CD4-positive, alpha-beta T cell (primary cell): ENCODE data around the gene KIF25. TPM values are rescaled to one million over a fixed set of nuclear protein-coding genes. Genes with fewer than 3 reads are reported as not detected.

Experiments used
- ATAC-seq: fragments of 200-7000 bp; cut with Tn5 transposase; one replicate; pipeline ENCODE4 v1.10.0; 2022; ENCODE audit warnings: mild to moderate bottlenecking; ENCODE audit not compliant: poor library complexity
- CTCF ChIA-PET: fragments of 350-600 bp; sonication (Branson Sonifier 250); formaldehyde crosslinking; loops from one replicate; lab custom pipeline; 2021; ENCODE audit warnings: antibody characterized with exemption, inconsistent platforms; lab: Charles Lee
- POLR2A ChIA-PET: fragments of 350-600 bp; sonication (Branson Sonifier 250); formaldehyde crosslinking; loops from one replicate; lab custom pipeline; 2021; ENCODE audit warnings: antibody characterized with exemption, inconsistent platforms; lab: Charles Lee
- DNase-seq, 14 experiments: peaks; one replicate each; pipeline ENCODE4 v3.0.0-alpha.2; 2013 to 2020; ENCODE audit warnings: mixed read lengths in 2 of 14
- H3K27ac ChIP-seq, 2 donors: one replicate each; pipeline versions ENCODE4 v1.5.1 to v1.7.0; 2013; ENCODE audit warnings: low read length in 2 of 2, low read depth in 1 of 2, mild to moderate bottlenecking in 1 of 2
- H3K27me3 ChIP-seq, 2 experiments: 1 replicate in 1 of 2; 2 replicates in 1 of 2; pipeline versions ENCODE4 v1.6.1 to v1.7.0; 2013; ENCODE audit warnings: low read length in 2 of 2, control low read depth in 1 of 2, mild to moderate bottlenecking in 1 of 2, moderate library complexity in 1 of 2; ENCODE audit not compliant: insufficient read depth in 2 of 2, control insufficient read depth in 1 of 2
- H3K36me3 ChIP-seq: one replicate; pipeline ENCODE4 v1.6.1; 2013; ENCODE audit warnings: low read length, control low read depth; ENCODE audit not compliant: insufficient read depth
- H3K4me1 ChIP-seq: one replicate; pipeline ENCODE4 v1.6.1; 2013; ENCODE audit warnings: low read length, control low read depth; ENCODE audit not compliant: insufficient read depth
- H3K4me3 ChIP-seq: one replicate; pipeline ENCODE4 v1.5.1; 2013; ENCODE audit warnings: mild to moderate bottlenecking, low read length, moderate library complexity
- H3K9me3 ChIP-seq, 2 experiments: 1 replicate in 1 of 2; 2 replicates in 1 of 2; pipeline versions ENCODE4 v1.6.1 to v1.7.0; 2013; ENCODE audit warnings: low read length in 2 of 2, mild to moderate bottlenecking in 2 of 2, control low read depth in 1 of 2, moderate library complexity in 1 of 2; ENCODE audit not compliant: control insufficient read depth in 1 of 2, insufficient read depth in 1 of 2
- H3K27ac Mint-ChIP-seq: one replicate; pipeline ENCODE4 v1.8.0; 2020; ENCODE audit warnings: mixed read lengths
- H3K27me3 Mint-ChIP-seq: one replicate; pipeline ENCODE4 v1.8.0; 2021; ENCODE audit warnings: mixed read lengths
- H3K36me3 Mint-ChIP-seq: one replicate; pipeline ENCODE4 v1.8.0; 2021; ENCODE audit warnings: low read depth, mixed read lengths
- H3K4me1 Mint-ChIP-seq: one replicate; pipeline ENCODE4 v1.8.0; 2021; ENCODE audit warnings: low read depth, mixed read lengths
- H3K4me3 Mint-ChIP-seq: one replicate; pipeline ENCODE4 v1.8.0; 2020; ENCODE audit warnings: mild to moderate bottlenecking, mixed read lengths
- H3K9me3 Mint-ChIP-seq: one replicate; pipeline ENCODE4 v1.8.0; 2020; ENCODE audit warnings: mixed read lengths
- intact Hi-C, 2 experiments: fragments of 100-400 bp; cut with DNase I in 1 of 2; cut with micrococcal nuclease in 1 of 2; formaldehyde crosslinking; loops; one replicate each; pipeline versions ENCODE4 v1.15.1 to v1.9.0; 2023 to 2025; cut with DNase I, micrococcal nuclease
- total RNA-seq, 174 experiments: library from RNA in 2 of 174; stranded (reverse) in 2 of 174; gene quantifications; one replicate each; pipeline ENCODE4 v1.2.3 and lab custom pipeline; 2021 to 2026
- TF ChIP-seq, protein P1 (sequence below): fragments of 200-600 bp; IDR thresholded peaks from one replicate; pipeline ENCODE4 v1.8.0; 2022; ENCODE audit warnings: antibody characterized with exemption, mild to moderate bottlenecking

The KIF25 gene
- total RNA-seq, 2 experiments from 2014 or later: not detected

DNA sequence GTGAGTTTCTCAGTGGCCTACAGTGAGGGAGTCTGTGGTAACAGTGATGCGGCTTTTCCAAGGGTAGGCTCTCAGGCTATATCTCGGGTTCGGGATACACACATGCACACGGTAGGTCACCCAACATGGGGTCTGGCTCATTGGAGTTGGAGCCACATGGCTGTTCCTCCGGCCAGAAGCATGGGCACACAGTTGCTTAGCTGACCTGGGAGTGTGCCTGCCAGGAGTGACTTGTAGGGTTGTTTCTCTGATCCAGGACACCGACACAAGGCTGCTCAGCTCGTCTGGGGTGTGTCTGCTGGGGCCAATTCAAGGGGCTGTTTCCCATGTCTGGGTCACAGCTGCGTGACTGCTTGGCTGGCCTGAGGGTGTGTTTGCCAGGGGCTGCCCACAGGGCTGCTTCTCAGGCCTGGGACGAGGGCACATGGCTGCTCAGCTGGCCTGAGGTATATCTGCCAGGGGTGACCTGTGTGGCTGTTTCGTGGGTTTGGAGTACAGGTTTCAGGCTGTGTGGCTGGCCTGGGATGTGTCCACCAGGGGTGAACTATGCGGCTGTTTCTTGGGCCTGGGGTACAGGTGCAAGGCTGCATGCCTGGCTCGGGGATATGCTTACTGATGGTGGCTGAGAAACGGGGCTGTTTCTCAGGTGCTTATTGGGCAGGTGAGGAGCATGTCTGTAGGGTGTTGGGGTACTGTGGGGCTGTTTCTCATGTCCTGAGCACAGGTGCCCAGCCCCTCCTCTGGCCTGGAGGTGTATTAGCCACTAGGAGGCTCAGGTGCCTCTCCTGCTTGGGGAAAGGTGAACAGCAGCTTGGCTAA lies 15.2 kb downstream of the KIF25 start:
- H3K27me3 Mint-ChIP-seq: peaks cover 14% of the 10 kb centered on the region
- H3K9me3 Mint-ChIP-seq: peaks cover 21% of the 10 kb centered on the region
- DNase-seq: no peak
- no peaks in the 10 kb centered on the region for H3K4me1 Mint-ChIP-seq
- Histone ChIP-seq H3K27me3 (no peaks in the 10 kb centered on the region), H3K27ac (no peak overlapping the region), H3K4me3 (no peak overlapping the region), H3K4me1 (no peaks in the 10 kb centered on the region), H3K36me3 (no peaks in the 10 kb centered on the region), H3K9me3 (peaks cover 24 to 27% of the 10 kb centered on the region in 2 experiments)
- ChIA-PET CTCF (no interaction called here), POLR2A (no interaction called here)
- intact Hi-C loops: no loop called here
- TF ChIP-seq, protein P1, sequence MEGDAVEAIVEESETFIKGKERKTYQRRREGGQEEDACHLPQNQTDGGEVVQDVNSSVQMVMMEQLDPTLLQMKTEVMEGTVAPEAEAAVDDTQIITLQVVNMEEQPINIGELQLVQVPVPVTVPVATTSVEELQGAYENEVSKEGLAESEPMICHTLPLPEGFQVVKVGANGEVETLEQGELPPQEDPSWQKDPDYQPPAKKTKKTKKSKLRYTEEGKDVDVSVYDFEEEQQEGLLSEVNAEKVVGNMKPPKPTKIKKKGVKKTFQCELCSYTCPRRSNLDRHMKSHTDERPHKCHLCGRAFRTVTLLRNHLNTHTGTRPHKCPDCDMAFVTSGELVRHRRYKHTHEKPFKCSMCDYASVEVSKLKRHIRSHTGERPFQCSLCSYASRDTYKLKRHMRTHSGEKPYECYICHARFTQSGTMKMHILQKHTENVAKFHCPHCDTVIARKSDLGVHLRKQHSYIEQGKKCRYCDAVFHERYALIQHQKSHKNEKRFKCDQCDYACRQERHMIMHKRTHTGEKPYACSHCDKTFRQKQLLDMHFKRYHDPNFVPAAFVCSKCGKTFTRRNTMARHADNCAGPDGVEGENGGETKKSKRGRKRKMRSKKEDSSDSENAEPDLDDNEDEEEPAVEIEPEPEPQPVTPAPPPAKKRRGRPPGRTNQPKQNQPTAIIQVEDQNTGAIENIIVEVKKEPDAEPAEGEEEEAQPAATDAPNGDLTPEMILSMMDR: no peak
- no peak overlapping the region for H3K4me3 Mint-ChIP-seq
- peaks cover 4% of the 10 kb centered on the region for H3K36me3 Mint-ChIP-seq
- no peak for ATAC-seq
- no peak overlapping the region for H3K27ac Mint-ChIP-seq

DNA sequence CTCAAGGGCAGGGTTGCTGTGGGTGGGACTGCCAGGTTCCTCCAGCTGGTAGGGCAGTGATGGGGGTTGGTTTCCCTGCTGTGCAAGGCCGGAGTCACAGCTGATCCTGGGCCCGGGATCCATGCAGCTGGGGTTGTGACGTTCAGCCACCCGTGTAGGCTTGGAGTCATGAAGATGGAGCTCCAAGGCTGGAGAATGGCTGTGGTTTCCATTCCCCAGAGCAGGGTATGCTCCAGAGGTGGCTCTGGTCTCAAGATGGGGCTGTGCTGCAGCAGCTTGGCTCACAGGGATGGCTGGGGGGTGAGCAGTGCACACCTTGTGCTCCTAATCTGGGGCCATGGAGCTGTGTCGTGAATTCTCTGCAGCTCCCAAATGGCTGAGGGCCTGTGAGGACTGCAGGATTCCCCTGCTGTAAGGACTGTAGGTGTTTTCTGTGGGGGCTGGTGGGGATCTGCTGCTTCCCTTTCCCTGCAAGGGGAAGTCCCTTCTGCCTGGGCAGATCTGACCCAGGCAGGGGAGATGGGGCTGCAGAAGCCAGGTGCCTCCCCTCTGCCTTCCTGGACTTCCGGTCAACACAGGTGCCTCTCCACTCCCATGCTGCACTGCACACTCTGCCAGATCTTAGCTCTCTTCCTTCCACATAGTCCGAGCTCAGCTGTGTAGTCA lies 15.9 kb downstream of the KIF25 start:
- Mint-ChIP-seq H3K9me3 (peaks cover 21% of the 10 kb centered on the region), H3K4me1 (no peaks in the 10 kb centered on the region), H3K27me3 (peaks cover 14% of the 10 kb centered on the region), H3K36me3 (peaks cover 4% of the 10 kb centered on the region), H3K27ac (no peak overlapping the region), H3K4me3 (no peak overlapping the region)
- POLR2A ChIA-PET: no interaction called here
- H3K9me3 ChIP-seq: peaks cover 24 to 27% of the 10 kb centered on the region in 2 experiments
- ATAC-seq: no peak
- no peak overlapping the region for H3K4me3 ChIP-seq
- no peaks in the 10 kb centered on the region for H3K4me1 ChIP-seq
- DNase-seq: no peak
- CTCF ChIA-PET: no interaction called here
- TF ChIP-seq, protein P1: no peak
- intact Hi-C loops: no loop called here
- H3K27ac ChIP-seq: no peak overlapping the region
- no peaks in the 10 kb centered on the region for H3K27me3 ChIP-seq
- no peaks in the 10 kb centered on the region for H3K36me3 ChIP-seq

DNA sequence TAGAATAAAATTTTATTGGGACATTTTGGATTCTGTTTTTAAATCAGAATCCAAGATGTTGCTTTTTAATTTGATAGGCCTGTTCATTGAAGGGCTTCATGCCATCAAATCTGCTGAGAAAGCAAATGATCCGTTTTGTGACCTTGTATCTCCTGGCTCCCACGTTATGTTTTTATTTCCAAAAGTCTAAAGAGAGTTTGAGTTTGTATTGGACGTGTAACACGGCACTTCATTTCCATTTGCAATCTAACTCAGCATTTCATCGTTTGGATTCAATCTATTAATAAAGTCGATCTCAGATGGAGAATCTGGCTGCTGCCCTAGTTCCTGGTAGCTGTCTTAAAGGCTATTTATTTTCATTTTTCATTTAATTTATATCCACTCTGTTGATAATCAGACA lies 17.0 kb downstream of the KIF25 start:
- intact Hi-C loops: no loop called here
- no peaks in the 10 kb centered on the region for H3K4me1 Mint-ChIP-seq
- no peak overlapping the region for H3K27ac Mint-ChIP-seq
- H3K9me3 ChIP-seq: peaks cover 24 to 33% of the 10 kb centered on the region in 2 experiments
- H3K27me3 ChIP-seq: no peaks in the 10 kb centered on the region
- ChIA-PET CTCF (no interaction called here), POLR2A (no interaction called here)
- no peaks in the 10 kb centered on the region for H3K4me1 ChIP-seq
- H3K4me3 Mint-ChIP-seq: no peak overlapping the region
- peaks cover 4% of the 10 kb centered on the region for H3K36me3 Mint-ChIP-seq
- TF ChIP-seq, protein P1: no peak
- no peak overlapping the region for H3K27ac ChIP-seq
- H3K9me3 Mint-ChIP-seq: peaks cover 21% of the 10 kb centered on the region
- H3K36me3 ChIP-seq: no peaks in the 10 kb centered on the region
- no peak overlapping the region for H3K4me3 ChIP-seq
- no peak for DNase-seq
- no peak for ATAC-seq
- H3K27me3 Mint-ChIP-seq: peaks cover 14% of the 10 kb centered on the region
